Measurements from ENCODE around the gene SLC22A6.

SLC22A6 gene

GRCh38 chr11:62931499-62932278 lies 53.1 kb downstream of the SLC22A6 start:
- no peak for DNase-seq (ENCODE audit: low read depth in 2 of 2)

- DNase-seq (ENCODE audit: low read depth in 2 of 2): no peak
These were observed 54.1 kb downstream of the SLC22A6 start for GRCh38 chr11:62930666-62931065.

GRCh38 chr11:62930157-62930556 lies 54.6 kb downstream of the SLC22A6 start:
- no peak for DNase-seq (ENCODE audit: low read depth in 2 of 2)

GRCh38 chr11:62928011-62928410 lies 56.8 kb downstream of the SLC22A6 start:
- DNase-seq (ENCODE audit: low read depth in 2 of 2): no peak

GRCh38 chr11:62926680-62927455 lies 57.9 kb downstream of the SLC22A6 start:
- no peak for DNase-seq (ENCODE audit: low read depth in 2 of 2)
